Common myeloid progenitor, CD34-positive (primary cell): ENCODE data around the gene GPX2.

Experiments used
- CTCF ChIA-PET: fragments of 350-600 bp; sonication (Branson Sonifier 250); formaldehyde crosslinking; loops from one replicate; lab custom pipeline; 2021; ENCODE audit warnings: antibody characterized with exemption; lab: Charles Lee
- POLR2A ChIA-PET: fragments of 350-600 bp; sonication (Branson Sonifier 250); formaldehyde crosslinking; loops from one replicate; lab custom pipeline; 2021; ENCODE audit warnings: antibody characterized with exemption; lab: Charles Lee
- DNase-seq, 3 donors: peaks; one replicate each; pipeline versions ENCODE4 v3.0.0 to v3.0.0-alpha.2; 2013
- H3K27ac ChIP-seq, 2 experiments: 1 replicate in 1 of 2; 2 replicates in 1 of 2; pipeline ENCODE4 v1.7.0; 2013; ENCODE audit warnings: inconsistent platforms in 2 of 2, low read length in 2 of 2, mild to moderate bottlenecking in 2 of 2, low read depth in 1 of 2, moderate library complexity in 1 of 2; ENCODE audit not compliant: severe bottlenecking in 2 of 2, insufficient read depth in 1 of 2, poor library complexity in 1 of 2
- H3K27me3 ChIP-seq, 5 experiments: replicated peaks in 2 of 5; 1 replicate in 3 of 5; 2 replicates in 2 of 5; pipeline versions ENCODE4 v1.6.1 to v1.7.0; 2013; ENCODE audit warnings: low read length in 4 of 5, mild to moderate bottlenecking in 2 of 5, moderate library complexity in 2 of 5, inconsistent platforms in 1 of 5; ENCODE audit not compliant: insufficient read depth in 5 of 5, control insufficient read depth in 4 of 5
- H3K36me3 ChIP-seq, 4 experiments: 1 replicate in 2 of 4; 2 replicates in 2 of 4; pipeline versions ENCODE4 v1.6.1 to v1.7.0; 2013; ENCODE audit warnings: low read length in 3 of 4, control low read depth in 1 of 4, mild to moderate bottlenecking in 1 of 4; ENCODE audit not compliant: control insufficient read depth in 4 of 4, insufficient read depth in 4 of 4
- H3K4me1 ChIP-seq, 4 experiments: 1 replicate in 3 of 4; 2 replicates in 1 of 4; pipeline versions ENCODE4 v1.6.1 to v1.7.1; 2013; ENCODE audit warnings: low read length in 3 of 4, mild to moderate bottlenecking in 3 of 4, control low read depth in 1 of 4, inconsistent platforms in 1 of 4, moderate library complexity in 1 of 4; ENCODE audit not compliant: control insufficient read depth in 4 of 4, insufficient read depth in 4 of 4; ENCODE audit errors: control extremely low read depth in 1 of 4
- H3K4me3 ChIP-seq, 7 experiments: 1 replicate in 4 of 7; 2 replicates in 3 of 7; pipeline versions ENCODE4 v1.5.1 to v1.7.0; 2013; ENCODE audit warnings: mild to moderate bottlenecking in 7 of 7, low read length in 6 of 7, moderate library complexity in 6 of 7, inconsistent platforms in 2 of 7, low read depth in 2 of 7, control low read depth in 1 of 7; ENCODE audit not compliant: insufficient read depth in 4 of 7, control insufficient read depth in 1 of 7; ENCODE audit errors: extremely low read depth in 1 of 7
- H3K9me3 ChIP-seq, 5 experiments: 1 replicate in 4 of 5; 2 replicates in 1 of 5; pipeline versions ENCODE4 v1.6.1 to v1.7.1; 2013; ENCODE audit warnings: low read length in 4 of 5, mild to moderate bottlenecking in 2 of 5, inconsistent platforms in 1 of 5, low read depth in 1 of 5, moderate library complexity in 1 of 5; ENCODE audit not compliant: control insufficient read depth in 4 of 5, insufficient read depth in 2 of 5; ENCODE audit errors: control extremely low read depth in 1 of 5
- WGBS: methylation state at CpG from one replicate; pipeline ENCODE4 v1.1.5; 2013; ENCODE audit not compliant: insufficient coverage; 5-methylcytosine and 5-hydroxymethylcytosine counted together

Gene GPX2

DNA sequence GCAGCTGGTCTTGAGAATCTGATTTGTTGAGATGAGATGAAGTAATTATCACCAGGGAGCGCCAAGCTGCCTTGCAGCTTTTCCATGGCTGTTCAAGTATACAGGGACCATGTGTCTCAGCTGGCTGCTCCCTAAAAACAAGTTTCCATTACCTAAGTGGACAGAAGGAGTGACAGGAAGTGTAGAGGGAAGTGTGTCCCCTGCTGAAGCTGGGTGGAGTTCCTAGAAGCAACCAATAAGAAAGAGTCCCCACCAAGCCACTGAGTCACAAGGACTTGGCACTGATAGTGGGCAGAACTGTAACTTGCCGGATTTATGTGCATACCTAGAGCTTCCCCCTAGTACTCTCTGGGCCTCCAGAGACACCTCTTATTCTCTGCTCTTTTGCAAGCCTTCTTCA, 1.5 kb upstream of the GPX2 start:
- DNase-seq = no peak
- H3K9me3 ChIP-seq = no peaks in the 10 kb centered on the region
- H3K4me1 ChIP-seq = peaks cover 4 to 21% (median 15%) of the 10 kb centered on the region in 4 experiments
- peaks cover 0 to 32% (median 22%) of the 10 kb centered on the region in 4 experiments for H3K36me3 ChIP-seq
- WGBS = 95% methylated on average over 2 of the region's 2 CpGs
- ChIA-PET CTCF (interaction anchor here (1.0 to 1.9 kb wide), 6 partner anchors 13 to 53 kb away, joined by 3 to 5 read pairs (median 3); no protein-coding TSS in a partner anchor), POLR2A (no interaction called here)
- no peak overlapping the region for H3K4me3 ChIP-seq
- H3K27ac ChIP-seq = no peak overlapping the region
- no peaks in the 10 kb centered on the region for H3K27me3 ChIP-seq

DNA sequence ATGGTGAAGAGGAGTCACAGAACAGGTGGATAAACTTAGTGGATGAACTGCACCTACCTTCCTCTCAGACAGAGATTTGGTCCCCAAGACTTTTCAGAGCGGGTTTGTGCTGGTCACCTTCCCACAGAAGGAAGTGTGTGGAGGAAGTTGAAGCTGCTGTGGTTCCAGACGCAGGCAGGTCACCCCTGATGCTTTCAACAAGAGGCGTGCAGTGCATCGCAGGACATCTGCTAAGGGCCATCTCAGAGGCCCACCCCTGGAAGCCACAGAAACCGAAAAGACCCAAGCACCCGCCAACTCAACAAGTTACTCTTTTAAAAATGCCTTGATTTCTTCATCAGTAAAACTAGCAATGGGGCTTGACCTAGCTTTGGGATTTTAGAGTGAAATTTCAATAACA, 1.0 kb upstream of the GPX2 start:
- peaks cover 4 to 21% (median 15%) of the 10 kb centered on the region in 4 experiments for H3K4me1 ChIP-seq
- H3K4me3 ChIP-seq = no peak overlapping the region
- H3K9me3 ChIP-seq = no peaks in the 10 kb centered on the region
- CTCF ChIA-PET = interaction anchor here (1.0 to 1.9 kb wide), 5 partner anchors 16 to 53 kb away, joined by 3 to 5 read pairs (median 3); no protein-coding TSS in a partner anchor
- WGBS = 0% methylated on average over 4 of the region's 6 CpGs
- peak in 2 of 3 donors; percentile 75 to 77 for DNase-seq
- no peak overlapping the region for H3K27ac ChIP-seq
- no peaks in the 10 kb centered on the region for H3K27me3 ChIP-seq
- POLR2A ChIA-PET = no interaction called here
- H3K36me3 ChIP-seq = peaks cover 0 to 33% (median 25%) of the 10 kb centered on the region in 4 experiments

DNA sequence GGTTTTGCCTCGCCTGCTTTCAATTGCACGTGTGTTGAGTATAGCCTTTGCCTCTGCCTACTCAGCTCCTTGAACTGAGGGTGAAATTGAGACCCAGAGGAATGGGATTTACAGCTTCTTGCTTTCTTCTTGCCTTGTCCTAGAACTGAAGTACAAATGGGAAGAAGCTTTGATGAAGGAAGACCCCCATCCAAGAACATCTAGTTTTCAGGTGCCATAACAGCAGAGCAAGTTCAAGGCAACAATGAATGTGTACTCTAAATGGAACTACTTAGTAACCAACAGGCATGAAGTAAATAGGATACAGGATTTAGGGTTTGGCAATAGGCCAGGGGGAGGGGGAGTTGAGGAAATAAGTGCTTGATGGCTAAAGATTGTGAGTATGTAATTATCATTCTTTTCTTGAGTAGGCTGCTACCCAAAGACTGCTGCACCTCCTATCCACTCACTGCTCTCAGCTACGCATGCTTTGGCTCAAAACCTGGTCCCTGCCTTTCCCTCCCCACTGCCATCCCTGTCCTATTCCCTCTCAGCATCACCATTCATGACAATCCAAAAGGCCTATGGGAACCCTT, 2.1 kb downstream of the GPX2 start:
- Histone ChIP-seq H3K27ac (no peak overlapping the region), H3K36me3 (peaks cover 5 to 34% (median 15%) of the 10 kb centered on the region in 4 experiments), H3K4me3 (no peak overlapping the region), H3K9me3 (no peaks in the 10 kb centered on the region), H3K27me3 (no peaks in the 10 kb centered on the region), H3K4me1 (peaks cover 4 to 18% (median 12%) of the 10 kb centered on the region in 4 experiments)
- ChIA-PET CTCF (interaction anchor here (1.0 to 4.3 kb wide), 7 partner anchors 10 to 117 kb away, joined by 3 to 14 read pairs (median 6); no protein-coding TSS in a partner anchor), POLR2A (no interaction called here)
- DNase-seq = peak in 2 of 3 donors; percentile 12 to 20
- WGBS = 100% methylated on average over 1 of the region's 3 CpGs

DNA sequence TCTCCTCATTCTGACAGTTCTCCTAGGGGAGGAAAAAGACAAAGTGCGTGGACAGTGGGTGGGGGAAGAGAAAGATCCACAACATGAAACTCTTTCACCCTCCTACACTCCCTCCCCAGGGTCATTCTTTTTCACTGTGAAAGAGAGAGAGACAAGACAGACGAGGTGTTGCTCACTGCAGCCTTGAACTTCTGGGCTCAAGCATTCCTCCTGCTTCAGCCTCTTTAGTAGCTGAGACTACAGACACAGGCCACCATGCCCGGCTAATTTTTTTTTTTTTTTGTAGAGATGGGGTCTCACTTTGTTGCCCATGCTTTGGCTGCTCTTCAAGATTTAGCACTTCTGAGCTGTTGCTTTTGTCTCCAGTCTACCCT, 2.7 kb downstream of the GPX2 start:
- Histone ChIP-seq H3K27me3 (no peaks in the 10 kb centered on the region), H3K27ac (no peak overlapping the region), H3K36me3 (peaks cover 5 to 36% (median 14%) of the 10 kb centered on the region in 4 experiments), H3K4me3 (no peak overlapping the region), H3K4me1 (peaks cover 4 to 18% (median 12%) of the 10 kb centered on the region in 4 experiments), H3K9me3 (no peaks in the 10 kb centered on the region)
- DNase-seq = no peak
- WGBS = 100% methylated on average over 1 of the region's 3 CpGs
- POLR2A ChIA-PET = no interaction called here
- CTCF ChIA-PET = interaction anchor here (0.6 to 4.3 kb wide), 6 partner anchors 12 to 116 kb away, joined by 3 to 14 read pairs (median 6); no protein-coding TSS in a partner anchor

DNA sequence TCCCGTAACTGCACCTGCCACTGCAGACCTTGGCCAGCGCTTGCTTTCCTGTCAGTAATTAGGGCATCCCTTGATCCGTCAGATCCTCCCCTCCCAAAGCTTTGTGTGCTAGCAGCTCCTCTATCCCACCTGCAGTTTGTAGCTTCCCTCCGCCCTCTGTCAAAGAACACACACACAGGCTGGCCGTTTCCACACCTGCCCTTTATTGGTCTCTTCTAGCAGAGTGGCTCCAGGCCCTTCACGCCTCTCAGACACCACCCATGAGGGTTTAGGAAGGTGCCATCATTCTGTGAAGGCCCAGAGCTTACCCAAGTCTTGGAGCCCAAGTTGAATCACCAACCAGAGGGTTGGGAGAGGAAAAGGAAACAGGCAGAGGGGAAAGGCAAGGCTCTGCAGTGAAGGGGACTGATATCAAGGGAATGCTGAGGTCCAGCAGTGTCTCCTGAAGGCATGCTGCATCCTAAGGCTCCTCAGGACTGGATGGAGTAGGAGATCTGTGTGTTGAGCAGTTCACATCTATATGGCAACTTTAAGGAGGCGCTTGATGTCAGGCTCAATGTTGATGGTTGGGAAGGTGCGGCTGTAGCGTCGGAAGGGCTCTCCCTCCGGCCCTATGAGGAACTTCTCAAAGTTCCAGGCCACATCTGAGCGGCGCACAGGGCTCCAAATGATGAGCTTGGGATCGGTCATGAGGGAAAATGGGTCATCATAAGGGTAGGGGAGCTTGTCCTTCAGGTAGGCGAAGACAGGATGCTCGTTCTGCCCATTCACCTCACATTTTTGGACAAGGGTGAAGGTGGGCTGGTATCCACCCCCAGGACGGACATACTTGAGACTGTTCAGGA, 3.4 kb downstream of the GPX2 start:
- Histone ChIP-seq H3K4me1 (peaks cover 4 to 14% (median 11%) of the 10 kb centered on the region in 4 experiments), H3K9me3 (no peaks in the 10 kb centered on the region), H3K4me3 (no peak overlapping the region), H3K36me3 (peaks cover 8 to 34% (median 16%) of the 10 kb centered on the region in 4 experiments), H3K27me3 (no peaks in the 10 kb centered on the region), H3K27ac (no peak overlapping the region)
- POLR2A ChIA-PET = interaction anchor here (0.6 kb wide), 1 partner anchor 10 kb away, joined by 3 read pairs; no protein-coding TSS in a partner anchor
- CTCF ChIA-PET = interaction anchor here (0.6 to 4.3 kb wide), 8 partner anchors 12 to 285 kb away, joined by 3 to 14 read pairs (median 5); no protein-coding TSS in a partner anchor
- WGBS = 98% methylated on average over 13 of the region's 17 CpGs
- DNase-seq = no peak

DNA sequence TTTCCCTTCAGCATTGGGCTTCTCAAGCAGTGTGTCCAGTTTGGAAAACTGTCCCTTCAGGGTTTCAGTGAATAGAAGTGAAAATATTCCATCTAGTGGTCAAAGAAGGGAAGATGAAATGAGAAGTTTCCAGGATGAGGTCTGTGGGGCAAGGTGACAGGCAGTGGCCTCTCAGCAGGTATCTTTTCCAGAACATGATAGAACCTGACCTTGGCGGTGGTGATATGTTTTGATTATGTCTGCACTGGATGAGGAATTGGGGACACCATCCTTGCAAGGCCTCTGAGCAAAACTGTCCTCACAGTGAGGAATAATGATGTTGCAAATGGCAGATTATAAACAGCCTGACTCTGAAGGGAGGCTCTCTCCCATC, 4.7 kb downstream of the GPX2 start:
- no peak for DNase-seq
- Histone ChIP-seq H3K36me3 (peaks cover 16 to 42% (median 27%) of the 10 kb centered on the region in 4 experiments), H3K4me1 (peaks cover 0 to under 1% (median 0%) of the 10 kb centered on the region in 4 experiments), H3K27me3 (no peaks in the 10 kb centered on the region), H3K4me3 (no peak overlapping the region), H3K9me3 (no peaks in the 10 kb centered on the region), H3K27ac (no peak overlapping the region)
- ChIA-PET CTCF (interaction anchor here (2.5 kb wide), 1 partner anchor 27 kb away, joined by 8 read pairs; no protein-coding TSS in a partner anchor), POLR2A (no interaction called here)
- 100% methylated on average over 1 of the region's 1 CpG for WGBS
